Measurements from ENCODE around the gene WWOX.

DNA sequence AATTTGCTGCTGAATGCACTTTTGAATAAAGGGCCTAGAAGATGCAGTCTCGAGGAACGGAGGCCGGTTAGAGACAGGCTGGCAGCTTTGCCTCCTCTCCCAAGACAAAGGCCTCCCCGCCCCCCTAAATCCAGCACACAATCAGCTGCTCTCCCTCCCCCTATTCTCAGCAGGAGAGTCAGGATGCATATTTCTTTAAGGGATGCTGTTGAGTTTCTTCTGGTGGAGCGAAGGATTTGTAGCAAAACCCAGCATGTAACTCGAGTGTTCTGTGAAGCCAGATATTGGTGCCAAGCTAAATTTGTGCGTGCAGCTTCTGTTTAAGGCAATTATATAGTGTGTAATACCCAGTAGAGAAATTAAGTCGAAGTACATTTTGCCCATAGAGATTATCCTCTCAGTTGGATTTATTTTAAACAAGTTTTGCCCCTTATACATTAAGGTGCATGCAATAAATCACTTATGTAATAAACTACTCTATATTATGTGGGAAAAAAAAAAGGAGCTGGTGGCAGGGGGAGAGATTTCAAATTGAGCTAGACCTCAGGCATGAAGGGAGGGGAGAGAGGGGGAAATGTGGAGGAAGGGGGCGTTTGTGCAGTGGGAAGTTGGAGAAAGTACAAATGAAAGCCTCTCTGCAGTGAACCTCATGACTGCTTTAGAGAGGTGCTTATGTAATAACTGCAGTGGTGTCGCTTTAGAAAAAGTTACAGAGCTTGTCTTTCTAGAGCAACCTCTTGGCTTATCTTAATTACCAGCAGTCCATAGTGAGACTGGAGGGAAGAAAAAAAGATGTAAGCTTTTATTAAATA, 901.9 kb downstream of the WWOX start:
- TF ChIP-seq ZFP3 (CRISPR knock-in tag; IDR thresholded peaks at IDR 0.05) = no peak
- TF ChIP-seq, protein P1, sequence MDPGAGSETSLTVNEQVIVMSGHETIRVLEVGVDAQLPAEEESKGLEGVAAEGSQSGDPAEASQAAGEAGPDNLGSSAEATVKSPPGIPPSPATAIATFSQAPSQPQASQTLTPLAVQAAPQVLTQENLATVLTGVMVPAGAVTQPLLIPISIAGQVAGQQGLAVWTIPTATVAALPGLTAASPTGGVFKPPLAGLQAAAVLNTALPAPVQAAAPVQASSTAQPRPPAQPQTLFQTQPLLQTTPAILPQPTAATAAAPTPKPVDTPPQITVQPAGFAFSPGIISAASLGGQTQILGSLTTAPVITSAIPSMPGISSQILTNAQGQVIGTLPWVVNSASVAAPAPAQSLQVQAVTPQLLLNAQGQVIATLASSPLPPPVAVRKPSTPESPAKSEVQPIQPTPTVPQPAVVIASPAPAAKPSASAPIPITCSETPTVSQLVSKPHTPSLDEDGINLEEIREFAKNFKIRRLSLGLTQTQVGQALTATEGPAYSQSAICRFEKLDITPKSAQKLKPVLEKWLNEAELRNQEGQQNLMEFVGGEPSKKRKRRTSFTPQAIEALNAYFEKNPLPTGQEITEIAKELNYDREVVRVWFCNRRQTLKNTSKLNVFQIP (CRISPR knock-in tag; IDR thresholded peaks at IDR 0.05; ENCODE audit: borderline replicate concordance, low read depth) = no peak
- no peak for TF ChIP-seq TOX (CRISPR knock-in tag; IDR thresholded peaks at IDR 0.05; ENCODE audit: borderline replicate concordance)
- TF ChIP-seq SNAI2 (CRISPR knock-in tag; IDR thresholded peaks at IDR 0.05) = no peak
- TF ChIP-seq, protein P2, sequence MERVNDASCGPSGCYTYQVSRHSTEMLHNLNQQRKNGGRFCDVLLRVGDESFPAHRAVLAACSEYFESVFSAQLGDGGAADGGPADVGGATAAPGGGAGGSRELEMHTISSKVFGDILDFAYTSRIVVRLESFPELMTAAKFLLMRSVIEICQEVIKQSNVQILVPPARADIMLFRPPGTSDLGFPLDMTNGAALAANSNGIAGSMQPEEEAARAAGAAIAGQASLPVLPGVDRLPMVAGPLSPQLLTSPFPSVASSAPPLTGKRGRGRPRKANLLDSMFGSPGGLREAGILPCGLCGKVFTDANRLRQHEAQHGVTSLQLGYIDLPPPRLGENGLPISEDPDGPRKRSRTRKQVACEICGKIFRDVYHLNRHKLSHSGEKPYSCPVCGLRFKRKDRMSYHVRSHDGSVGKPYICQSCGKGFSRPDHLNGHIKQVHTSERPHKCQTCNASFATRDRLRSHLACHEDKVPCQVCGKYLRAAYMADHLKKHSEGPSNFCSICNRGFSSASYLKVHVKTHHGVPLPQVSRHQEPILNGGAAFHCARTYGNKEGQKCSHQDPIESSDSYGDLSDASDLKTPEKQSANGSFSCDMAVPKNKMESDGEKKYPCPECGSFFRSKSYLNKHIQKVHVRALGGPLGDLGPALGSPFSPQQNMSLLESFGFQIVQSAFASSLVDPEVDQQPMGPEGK (CRISPR knock-in tag; IDR thresholded peaks at IDR 0.05; ENCODE audit: borderline replicate concordance) = no peak
- TF ChIP-seq ISL1 (CRISPR knock-in tag; IDR thresholded peaks at IDR 0.05) = no peak
- TF ChIP-seq ZFP30 (CRISPR knock-in tag; IDR thresholded peaks at IDR 0.05) = no peak

Measured in SK-N-SH treated with all-trans-retinoic acid at 6 μM for 48 hours (cell line).